Mesenchymal stem cell (in vitro differentiated cells and primary cell): ENCODE data around the gene FOXK1.
A peak's percentile ranks its signal among the peaks of the same experiment; 100 is the strongest.

ENCODE experiments used
- DNase-seq: peaks from one replicate; pipeline ENCODE4 v3.0.0-alpha.2; 2013
- H2AFZ ChIP-seq: one replicate; pipeline ENCODE4 v1.6.1; 2013; ENCODE audit warnings: low read depth, mild to moderate bottlenecking, control low read depth, inconsistent platforms, low read length, moderate library complexity
- H2AK5ac ChIP-seq: 2 replicates; pipeline ENCODE4 v1.6.1; 2013; ENCODE audit warnings: low read length, moderate library complexity, mild to moderate bottlenecking, inconsistent platforms; ENCODE audit not compliant: severe bottlenecking
- H2BK120ac ChIP-seq: one replicate; pipeline ENCODE4 v1.6.1; 2013; ENCODE audit warnings: low read depth, mild to moderate bottlenecking, inconsistent platforms, low read length, moderate library complexity
- H2BK12ac ChIP-seq, 2 experiments: one replicate each; pipeline ENCODE4 v1.6.1; 2013; ENCODE audit warnings: inconsistent platforms in 2 of 2, low read length in 2 of 2, mild to moderate bottlenecking in 2 of 2, moderate library complexity in 2 of 2, control low read depth in 1 of 2
- H2BK15ac ChIP-seq: one replicate; pipeline ENCODE4 v1.6.1; 2013; ENCODE audit warnings: mild to moderate bottlenecking, low read depth, inconsistent platforms; ENCODE audit not compliant: poor library complexity, severe bottlenecking
- H2BK5ac ChIP-seq: 2 replicates; pipeline ENCODE4 v1.6.1; 2013; ENCODE audit warnings: low read depth, mild to moderate bottlenecking, low read length, control low read depth, inconsistent platforms; ENCODE audit not compliant: poor library complexity, severe bottlenecking
- H3K14ac ChIP-seq, 2 experiments: one replicate each; pipeline ENCODE4 v1.6.1; 2013; ENCODE audit warnings: inconsistent platforms in 2 of 2, low read length in 2 of 2, control low read depth in 1 of 2, mild to moderate bottlenecking in 1 of 2, moderate library complexity in 1 of 2
- H3K18ac ChIP-seq, 2 experiments: one replicate each; pipeline ENCODE4 v1.6.1; 2013; ENCODE audit warnings: inconsistent platforms in 2 of 2, low read length in 2 of 2, control low read depth in 1 of 2, low read depth in 1 of 2, mild to moderate bottlenecking in 1 of 2
- H3K23ac ChIP-seq, 2 experiments: one replicate each; pipeline ENCODE4 v1.6.1; 2013; ENCODE audit warnings: inconsistent platforms in 2 of 2, low read length in 2 of 2, mild to moderate bottlenecking in 2 of 2, moderate library complexity in 2 of 2, control low read depth in 1 of 2
- H3K27ac ChIP-seq: 2 replicates; pipeline ENCODE4 v1.5.1; 2013; ENCODE audit warnings: mild to moderate bottlenecking, moderate library complexity, low read length, control low read depth, inconsistent platforms; ENCODE audit not compliant: poor library complexity, severe bottlenecking
- H3K27me3 ChIP-seq, 2 experiments: 2 replicates each; pipeline versions ENCODE4 v1.6.1 to v1.7.0; 2013; ENCODE audit warnings: low read length in 2 of 2, mild to moderate bottlenecking in 2 of 2, moderate library complexity in 2 of 2, control low read depth in 1 of 2, inconsistent platforms in 1 of 2; ENCODE audit not compliant: control insufficient read depth in 1 of 2, insufficient read depth in 1 of 2
- H3K36me3 ChIP-seq, 2 experiments: 2 replicates each; pipeline versions ENCODE4 v1.6.1 to v1.7.0; 2013; ENCODE audit warnings: low read length in 2 of 2, control low read depth in 1 of 2, inconsistent platforms in 1 of 2, low read depth in 1 of 2, mild to moderate bottlenecking in 1 of 2; ENCODE audit not compliant: insufficient read depth in 2 of 2, control insufficient read depth in 1 of 2
- H3K4ac ChIP-seq, 2 experiments: one replicate each; pipeline ENCODE4 v1.6.1; 2013; ENCODE audit warnings: inconsistent platforms in 2 of 2, low read length in 2 of 2, mild to moderate bottlenecking in 2 of 2, moderate library complexity in 2 of 2, control low read depth in 1 of 2, low read depth in 1 of 2
- H3K4me1 ChIP-seq: 2 replicates; pipeline ENCODE4 v1.6.1; 2013; ENCODE audit warnings: low read depth, low read length, control low read depth; ENCODE audit not compliant: control insufficient read depth, insufficient read depth
- H3K4me2 ChIP-seq: 2 replicates; pipeline ENCODE4 v1.6.1; 2013; ENCODE audit warnings: low read length, mild to moderate bottlenecking, inconsistent platforms; ENCODE audit not compliant: poor library complexity, severe bottlenecking
- H3K4me3 ChIP-seq, 2 experiments: 2 replicates each; pipeline versions ENCODE4 v1.5.1 to v1.7.0; 2013; ENCODE audit warnings: low read length in 2 of 2, mild to moderate bottlenecking in 2 of 2, control low read depth in 1 of 2, low read depth in 1 of 2; ENCODE audit not compliant: insufficient read depth in 1 of 2
- H3K79me1 ChIP-seq: replicated peaks from 2 replicates; pipeline ENCODE4 v1.6.1; 2013; ENCODE audit warnings: mild to moderate bottlenecking, control low read depth, low read length, inconsistent platforms; ENCODE audit not compliant: poor library complexity, severe bottlenecking
- H3K9ac ChIP-seq: 2 replicates; pipeline ENCODE4 v1.7.0; 2013; ENCODE audit warnings: mild to moderate bottlenecking, low read length, moderate library complexity
- H3K9me3 ChIP-seq: 2 replicates; pipeline ENCODE4 v1.7.0; 2013; ENCODE audit warnings: mild to moderate bottlenecking, low read length; ENCODE audit not compliant: control insufficient read depth
- H4K8ac ChIP-seq: one replicate; pipeline ENCODE4 v1.6.1; 2013; ENCODE audit warnings: inconsistent platforms, mild to moderate bottlenecking, low read length, moderate library complexity
- H4K91ac ChIP-seq: one replicate; pipeline ENCODE4 v1.6.1; 2013; ENCODE audit warnings: mild to moderate bottlenecking, low read length, inconsistent platforms
- WGBS: methylation state at CpG from one replicate; pipeline ENCODE4 v1.1.7; 2013; ENCODE audit warnings: mixed read lengths; 5-methylcytosine and 5-hydroxymethylcytosine counted together

The FOXK1 gene

GRCh38 chr7:4698707-4699275 is 16.7 kb downstream of the FOXK1 start:
- Histone ChIP-seq H2AK5ac (no peak overlapping the region), H3K23ac (no peak overlapping the region), H3K14ac (no peak overlapping the region), H2AFZ (no peak overlapping the region), H3K4me1 (peaks cover 27% of the 10 kb centered on the region), H3K36me3 (peaks cover 0 to 25% of the 10 kb centered on the region in 2 experiments), H3K27me3 (no peaks in the 10 kb centered on the region), H2BK5ac (no peak overlapping the region), H3K9me3 (no peaks in the 10 kb centered on the region), H3K4me2 (no peak overlapping the region), H2BK12ac (no peak overlapping the region), H4K91ac (no peak overlapping the region), H2BK15ac (no peak overlapping the region), H2BK120ac (no peak overlapping the region), H3K18ac (peak overlapping the region in 1 of 2 experiments; percentile 2), H3K9ac (no peak overlapping the region), H3K4me3 (no peak overlapping the region), H3K27ac (no peak overlapping the region), H3K79me1 (peaks cover 10% of the 10 kb centered on the region), H4K8ac (no peak overlapping the region), H3K4ac (no peak overlapping the region)
- DNase-seq, result no peak
- 98% methylated on average over 10 of the region's 10 CpGs for WGBS

- 65% methylated on average over 9 of the region's 10 CpGs for WGBS
- H3K36me3 ChIP-seq, result peaks cover 0 to 28% of the 10 kb centered on the region in 2 experiments
These were observed 17.7 kb downstream of the FOXK1 start for GRCh38 chr7:4699841-4700240.

GRCh38 chr7:4700577-4701235 is 18.6 kb downstream of the FOXK1 start:
- 38% methylated on average over 13 of the region's 14 CpGs for WGBS
- no peak overlapping the region for H2AFZ ChIP-seq

More at GRCh38 chr7:4699841-4700240, 17.7 kb downstream of the FOXK1 start:
- peak overlapping the region; percentile 37 to 47 for H3K4ac ChIP-seq
- no peak overlapping the region for H3K23ac ChIP-seq
- H2BK5ac ChIP-seq, result no peak overlapping the region
- DNase-seq, result no peak
- H3K9ac ChIP-seq, result no peak overlapping the region
- no peak overlapping the region for H4K8ac ChIP-seq
- H2BK12ac ChIP-seq, result peak overlapping the region in 1 of 2 experiments; percentile 42
- no peak overlapping the region for H4K91ac ChIP-seq
- H2BK15ac ChIP-seq, result peak overlapping the region; percentile 13
- H3K27me3 ChIP-seq, result no peaks in the 10 kb centered on the region
- peaks cover 30% of the 10 kb centered on the region for H3K4me1 ChIP-seq
- no peak overlapping the region for H2AFZ ChIP-seq
- no peak overlapping the region for H3K4me2 ChIP-seq
- no peak overlapping the region for H2BK120ac ChIP-seq
- H3K14ac ChIP-seq, result peak overlapping the region in 1 of 2 experiments; percentile 81
- no peaks in the 10 kb centered on the region for H3K9me3 ChIP-seq
- H3K4me3 ChIP-seq, result no peak overlapping the region
- no peak overlapping the region for H3K27ac ChIP-seq
- peak overlapping the region in 1 of 2 experiments; percentile 48 for H3K18ac ChIP-seq
- no peak overlapping the region for H2AK5ac ChIP-seq
- peaks cover 12% of the 10 kb centered on the region for H3K79me1 ChIP-seq

GRCh38 chr7:4702961-4703512 is 20.9 kb downstream of the FOXK1 start:
- 44% methylated on average over 20 of the region's 20 CpGs for whole genome bisulfite sequencing
- no peak overlapping the region for H2BK5ac ChIP-seq
- DNase-seq, result peak; percentile 66

More at GRCh38 chr7:4700577-4701235, 18.6 kb downstream of the FOXK1 start:
- Histone ChIP-seq H3K4me3 (no peak overlapping the region), H3K36me3 (peaks cover 0 to 24% of the 10 kb centered on the region in 2 experiments), H3K18ac (peak overlapping the region in 1 of 2 experiments; percentile 75), H3K27ac (peak overlapping the region; percentile 12), H2BK5ac (no peak overlapping the region), H2BK12ac (no peak overlapping the region), H3K9ac (peak overlapping the region; percentile 45), H4K8ac (no peak overlapping the region), H4K91ac (no peak overlapping the region), H2BK15ac (no peak overlapping the region), H3K4ac (no peak overlapping the region), H3K27me3 (no peaks in the 10 kb centered on the region), H3K14ac (no peak overlapping the region), H3K9me3 (no peaks in the 10 kb centered on the region), H3K23ac (no peak overlapping the region), H2AK5ac (no peak overlapping the region), H3K4me2 (peak overlapping the region; percentile 10), H3K4me1 (peaks cover 33% of the 10 kb centered on the region), H2BK120ac (no peak overlapping the region), H3K79me1 (peaks cover 10% of the 10 kb centered on the region)
- DNase-seq, result peak; percentile 99

More at GRCh38 chr7:4702961-4703512, 20.9 kb downstream of the FOXK1 start:
- Histone ChIP-seq H3K27ac (no peak overlapping the region), H2BK120ac (peak overlapping the region; percentile 96), H3K4me2 (no peak overlapping the region), H2AFZ (no peak overlapping the region), H2BK12ac (peak overlapping the region; percentile 89 to 96), H3K9ac (peak overlapping the region; percentile 48), H3K27me3 (no peaks in the 10 kb centered on the region), H3K14ac (peak overlapping the region; percentile 43 to 96), H2AK5ac (no peak overlapping the region), H3K23ac (peak overlapping the region; percentile 8 to 97), H3K79me1 (peaks cover 9% of the 10 kb centered on the region), H3K4me1 (peaks cover 38% of the 10 kb centered on the region), H3K36me3 (peaks cover 4 to 14% of the 10 kb centered on the region in 2 experiments), H3K4ac (peak overlapping the region; percentile 95 to 96), H4K91ac (peak overlapping the region; percentile 97), H2BK15ac (peak overlapping the region; percentile 88), H3K4me3 (peak overlapping the region in 1 of 2 experiments; percentile 65), H4K8ac (peak overlapping the region; percentile 97), H3K9me3 (no peaks in the 10 kb centered on the region), H3K18ac (peak overlapping the region; percentile 88 to 97)
